SK-N-SH (cell line): ENCODE results near the gene HK3. TPM values are rescaled to one million over a fixed set of nuclear protein-coding genes. Genes with fewer than 3 reads are reported as not detected.

Experiments
- CTCF ChIA-PET: fragments of 300-600, 350-600 bp; formaldehyde crosslinking; extraction: SDS; loops from one replicate; lab custom pipeline; 2021; lab: Yijun Ruan, JAX
- POLR2A ChIA-PET: fragments of 350-600 bp; sonication (Branson Sonifier 250); formaldehyde crosslinking; extraction: SDS; loops from one replicate; lab custom pipeline; 2020; ENCODE audit warnings: antibody characterized with exemption, inconsistent platforms; lab: Yijun Ruan, JAX
- DNase-seq: peaks from one replicate; pipeline ENCODE4 v3.0.0; 2012
- H2AFZ ChIP-seq: fragments of 200-600 bp; sonication (generic); 2 replicates; pipeline ENCODE4 v1.8.1; 2016; ENCODE audit warnings: antibody characterized with exemption, mild to moderate bottlenecking, low read depth
- H3F3A ChIP-seq: fragments of 200-600 bp; sonication (generic); replicated peaks from 2 replicates; pipeline ENCODE3; 2016; ENCODE audit warnings: antibody characterized with exemption, mild to moderate bottlenecking; ENCODE audit not compliant: insufficient read depth
- H3K27ac ChIP-seq, 2 experiments: fragments of 200-500 bp in 1 of 2; fragments of 200-600 bp in 1 of 2; sonication (Bioruptor generic) in 1 of 2; sonication (generic), shearing (Covaris generic) in 1 of 2; 2 replicates each; pipeline versions ENCODE4 v1.5.1 to v1.6.1; 2014 to 2016; ENCODE audit warnings: low read depth in 2 of 2, inconsistent platforms in 1 of 2, low read length in 1 of 2, mild to moderate bottlenecking in 1 of 2, mixed read lengths in 1 of 2
- H3K27me3 ChIP-seq: fragments of 200-600 bp; sonication (generic), shearing (Covaris generic); 2 replicates; pipeline ENCODE4 v1.6.1; 2016; ENCODE audit warnings: mixed run types; ENCODE audit not compliant: insufficient read depth
- H3K36me3 ChIP-seq, 2 experiments: fragments of 200-500 bp in 1 of 2; fragments of 200-600 bp in 1 of 2; sonication (Bioruptor generic) in 1 of 2; sonication (generic) in 1 of 2; replicated peaks in 1 of 2; 2 replicates each; pipeline versions ENCODE3 to v1.5.1; 2014 to 2016; ENCODE audit warnings: low read length in 1 of 2, mild to moderate bottlenecking in 1 of 2; ENCODE audit not compliant: insufficient read depth in 2 of 2, control insufficient read depth in 1 of 2
- H3K4me1 ChIP-seq, 2 experiments: fragments of 200-500 bp in 1 of 2; fragments of 200-600 bp in 1 of 2; sonication (Bioruptor generic) in 1 of 2; sonication (generic), shearing (Covaris generic) in 1 of 2; 2 replicates each; pipeline versions ENCODE4 v1.5.1 to v1.6.1; 2014 to 2016; ENCODE audit warnings: low read depth in 1 of 2, low read length in 1 of 2, mixed run types in 1 of 2; ENCODE audit not compliant: insufficient read depth in 2 of 2, control insufficient read depth in 1 of 2
- H3K4me2 ChIP-seq: fragments of 200-600 bp; sonication (generic), shearing (Covaris generic); 2 replicates; pipeline ENCODE4 v1.6.1; 2017; ENCODE audit warnings: mixed run types
- H3K4me3 ChIP-seq, 2 experiments: fragments of 200-500 bp in 1 of 2; fragments of 200-600 bp in 1 of 2; sonication (Bioruptor generic) in 1 of 2; sonication (generic), shearing (Covaris generic) in 1 of 2; 2 replicates each; pipeline versions ENCODE4 v1.5.1 to v1.8.1; 2014 to 2016; ENCODE audit warnings: low read depth in 2 of 2, inconsistent platforms in 1 of 2, low read length in 1 of 2, mild to moderate bottlenecking in 1 of 2, mixed read lengths in 1 of 2, moderate library complexity in 1 of 2
- H3K79me2 ChIP-seq: fragments of 200-600 bp; sonication (generic); 2 replicates; pipeline ENCODE4 v1.8.1; 2017; ENCODE audit warnings: mild to moderate bottlenecking; ENCODE audit not compliant: insufficient read depth
- H3K9ac ChIP-seq: fragments of 200-600 bp; sonication (generic); 2 replicates; pipeline ENCODE4 v1.6.1; 2017; ENCODE audit warnings: mixed run types
- H3K9me2 ChIP-seq: fragments of 200-600 bp; sonication (generic); 2 replicates; pipeline ENCODE4 v1.6.1; 2017; ENCODE audit warnings: mixed run types
- H3K9me3 ChIP-seq: fragments of 200-600 bp; sonication (generic); 2 replicates; pipeline ENCODE4 v1.6.1; 2017; ENCODE audit warnings: mixed run types, mild to moderate bottlenecking, moderate library complexity
- H4K20me1 ChIP-seq: fragments of 200-600 bp; sonication (generic); 2 replicates; pipeline ENCODE4 v1.6.1; 2017; ENCODE audit warnings: mild to moderate bottlenecking, mixed run types; ENCODE audit not compliant: insufficient read depth
- CHD2 ChIP-seq: fragments of 150-350 bp; IDR thresholded peaks from 2 replicates; pipeline ENCODE4 v1.6.1; 2018; ENCODE audit warnings: low read length; ENCODE audit not compliant: partially characterized antibody
- EP300 ChIP-seq, 2 experiments: IDR thresholded peaks; 2 replicates each; pipeline versions ENCODE4 v1.4.0 to v1.6.1; 2012; ENCODE audit warnings: borderline replicate concordance in 1 of 2, low read depth in 1 of 2, low read length in 1 of 2
- FOXM1 ChIP-seq: IDR thresholded peaks from 2 replicates; pipeline ENCODE4 v1.4.0; 2012; ENCODE audit warnings: low read depth, mild to moderate bottlenecking
- GABPA ChIP-seq: IDR thresholded peaks from 2 replicates; pipeline ENCODE4 v1.4.0; 2012; ENCODE audit warnings: low read depth, mild to moderate bottlenecking
- GATA2 ChIP-seq: sonication (generic); formaldehyde crosslinking; IDR thresholded peaks from 2 replicates; pipeline ENCODE4 v1.5.0; 2020; ENCODE audit warnings: mild to moderate bottlenecking, missing genetic modification reagents
- NRF1 ChIP-seq: IDR thresholded peaks from 2 replicates; pipeline ENCODE4 v1.6.1; 2012; ENCODE audit warnings: low read depth, mild to moderate bottlenecking, low read length
- POLR2AphosphoS5 ChIP-seq: IDR thresholded peaks from 2 replicates; pipeline ENCODE4 v1.6.1; 2012; ENCODE audit warnings: low read depth, low read length
- REST ChIP-seq: IDR thresholded peaks from 2 replicates; pipeline ENCODE4 v1.6.1; 2012; ENCODE audit warnings: mild to moderate bottlenecking, low read depth, low read length, moderate library complexity
- RXRA ChIP-seq: IDR thresholded peaks from 2 replicates; pipeline ENCODE4 v1.4.0; 2012; ENCODE audit warnings: low read depth, mild to moderate bottlenecking, borderline replicate concordance
- SIN3A ChIP-seq: IDR thresholded peaks from 2 replicates; pipeline ENCODE4 v1.6.1; 2012; ENCODE audit warnings: low read depth, mild to moderate bottlenecking, low read length, moderate library complexity, borderline replicate concordance
- TCF12 ChIP-seq: IDR thresholded peaks from 2 replicates; pipeline ENCODE4 v1.4.0; 2012
- WGBS: methylation state at CpG from one replicate; pipeline ENCODE4 v1.1.6; 2017; ENCODE audit warnings: low lambda C conversion rate; 5-methylcytosine and 5-hydroxymethylcytosine counted together
- polyA plus RNA-seq, 3 experiments: library from polyadenylated mRNA; depleted of rRNA; stranded (reverse); fragments of >200 nt; gene quantifications; 2 replicates each; pipeline ENCODE4 v1.2.3, GENCODE V29; 2012
- TF ChIP-seq, protein P1 (sequence below): fragments of 200-600 bp; sonication (generic); IDR thresholded peaks from 2 replicates; pipeline ENCODE4 v1.6.1; 2017; ENCODE audit warnings: antibody characterized with exemption, mild to moderate bottlenecking, moderate library complexity
- TF ChIP-seq, protein P2 (sequence below): IDR thresholded peaks from 2 replicates; pipeline ENCODE4 v1.4.0; 2012; ENCODE audit warnings: low read depth, borderline replicate concordance
- TF ChIP-seq, protein P3 (sequence below): IDR thresholded peaks from 2 replicates; pipeline ENCODE4 v1.4.0; 2012; ENCODE audit warnings: low read depth

Gene HK3
- polyA plus RNA-seq, 1 of the 3 experiments (the other 2 are of a cell fraction), result 0.02 TPM

- ChIA-PET CTCF (interaction anchor here (0.8 to 3.3 kb wide), 8 partner anchors 8 to 555 kb away, joined by 3 to 12 read pairs (median 4); no protein-coding TSS in a partner anchor), POLR2A (no interaction called here)
- WGBS, result 88% methylated on average over 6 of the region's 7 CpGs
- no peak for DNase-seq
- no peaks in the 10 kb centered on the region for H4K20me1 ChIP-seq
- no peak overlapping the region for H3K9ac ChIP-seq
- H3K27me3 ChIP-seq, result no peaks in the 10 kb centered on the region
- H3K9me2 ChIP-seq, result no peaks in the 10 kb centered on the region
- H3K4me1 ChIP-seq, result peaks cover 0 to 10% of the 10 kb centered on the region in 2 experiments; a peak in 1 of 4 replicates
- TF ChIP-seq POLR2AphosphoS5, result peak; percentile 7; the same call in 1 of the 2 replicates
- TF ChIP-seq, protein P1, sequence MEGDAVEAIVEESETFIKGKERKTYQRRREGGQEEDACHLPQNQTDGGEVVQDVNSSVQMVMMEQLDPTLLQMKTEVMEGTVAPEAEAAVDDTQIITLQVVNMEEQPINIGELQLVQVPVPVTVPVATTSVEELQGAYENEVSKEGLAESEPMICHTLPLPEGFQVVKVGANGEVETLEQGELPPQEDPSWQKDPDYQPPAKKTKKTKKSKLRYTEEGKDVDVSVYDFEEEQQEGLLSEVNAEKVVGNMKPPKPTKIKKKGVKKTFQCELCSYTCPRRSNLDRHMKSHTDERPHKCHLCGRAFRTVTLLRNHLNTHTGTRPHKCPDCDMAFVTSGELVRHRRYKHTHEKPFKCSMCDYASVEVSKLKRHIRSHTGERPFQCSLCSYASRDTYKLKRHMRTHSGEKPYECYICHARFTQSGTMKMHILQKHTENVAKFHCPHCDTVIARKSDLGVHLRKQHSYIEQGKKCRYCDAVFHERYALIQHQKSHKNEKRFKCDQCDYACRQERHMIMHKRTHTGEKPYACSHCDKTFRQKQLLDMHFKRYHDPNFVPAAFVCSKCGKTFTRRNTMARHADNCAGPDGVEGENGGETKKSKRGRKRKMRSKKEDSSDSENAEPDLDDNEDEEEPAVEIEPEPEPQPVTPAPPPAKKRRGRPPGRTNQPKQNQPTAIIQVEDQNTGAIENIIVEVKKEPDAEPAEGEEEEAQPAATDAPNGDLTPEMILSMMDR, result no peak
- H3K4me3 ChIP-seq, result no peak overlapping the region
- peak overlapping the region in 1 of 2 experiments; percentile 67; a peak in 2 of 4 replicates for H3K27ac ChIP-seq
- no peaks in the 10 kb centered on the region for H3K9me3 ChIP-seq
- no peaks in the 10 kb centered on the region for H3K79me2 ChIP-seq
- no peak overlapping the region for H3K4me2 ChIP-seq
- H2AFZ ChIP-seq, result no peak overlapping the region
- H3F3A ChIP-seq, result no peaks in the 10 kb centered on the region
- H3K36me3 ChIP-seq, result peaks cover 27 to 46% of the 10 kb centered on the region in 2 experiments
These were observed 1.6 kb upstream of the HK3 start for GRCh38 chr5:176900780-176901204.

DNA sequence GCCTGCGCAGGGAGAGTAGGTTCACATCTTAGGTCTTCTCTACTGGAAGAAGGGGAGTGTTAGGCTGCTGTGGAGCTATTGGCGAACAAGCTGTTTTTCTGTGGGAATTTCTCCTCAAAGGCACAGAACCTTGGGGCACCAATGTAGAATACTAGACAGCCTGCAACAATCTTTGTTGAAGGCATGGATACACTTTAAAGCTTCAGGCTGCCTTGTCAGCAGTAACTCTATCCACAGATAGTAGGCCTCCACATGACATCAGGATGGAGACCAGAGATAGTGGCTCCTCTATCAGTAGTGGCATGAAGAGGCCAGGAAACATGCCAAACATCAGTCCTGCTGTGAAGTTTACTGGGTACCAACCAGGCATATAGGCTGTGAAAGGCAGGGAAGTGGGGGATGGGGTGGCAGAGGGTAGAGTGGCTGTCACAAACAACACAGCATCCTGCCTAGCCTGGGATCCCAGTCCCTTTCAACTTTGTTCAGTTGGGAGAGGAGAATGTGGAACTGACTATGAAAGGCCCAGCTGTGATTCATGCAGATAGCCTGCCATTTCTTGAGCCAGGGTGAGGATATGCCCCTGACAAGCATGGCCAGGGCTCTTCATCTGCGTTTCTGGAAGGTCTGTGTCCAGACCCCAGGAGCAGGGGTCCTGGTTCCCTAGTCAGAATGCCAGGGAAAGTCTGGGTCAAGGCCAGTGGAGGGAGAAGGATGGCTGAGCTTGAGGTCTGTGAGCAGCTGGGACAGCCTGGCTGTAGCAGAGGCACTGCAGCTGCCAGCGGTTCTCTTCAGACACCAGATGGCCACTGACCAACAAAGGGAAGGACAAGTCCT lies 1.0 kb upstream of the HK3 start:
- no peak overlapping the region for H3K4me2 ChIP-seq
- ChIA-PET CTCF (interaction anchor here (0.8 to 3.3 kb wide), 9 partner anchors 9 to 555 kb away, joined by 3 to 12 read pairs (median 4); no protein-coding TSS in a partner anchor), POLR2A (interaction anchor here (1.6 kb wide), 1 partner anchor 12 kb away, joined by 4 read pairs; no protein-coding TSS in a partner anchor)
- H3K4me1 ChIP-seq, result peaks cover 0 to 10% of the 10 kb centered on the region in 2 experiments; a peak in 1 of 4 replicates
- H3K27ac ChIP-seq, result peak overlapping the region in 1 of 2 experiments; percentile 67; a peak in 2 of 4 replicates
- no peak overlapping the region for H3K9ac ChIP-seq
- H4K20me1 ChIP-seq, result no peaks in the 10 kb centered on the region
- H3K4me3 ChIP-seq, result no peak overlapping the region
- H3K9me2 ChIP-seq, result no peaks in the 10 kb centered on the region
- peak; percentile 30 for DNase-seq
- H3K27me3 ChIP-seq, result no peaks in the 10 kb centered on the region
- 98% methylated on average over 4 of the region's 4 CpGs for WGBS
- H3K36me3 ChIP-seq, result peaks cover 21 to 40% of the 10 kb centered on the region in 2 experiments
- no peaks in the 10 kb centered on the region for H3K79me2 ChIP-seq
- no peak overlapping the region for H2AFZ ChIP-seq
- H3K9me3 ChIP-seq, result no peaks in the 10 kb centered on the region
- no peaks in the 10 kb centered on the region for H3F3A ChIP-seq
- TF ChIP-seq GABPA (no peak), CHD2 (no peak), FOXM1 (no peak), GATA2 (no peak), NRF1 (no peak), RXRA (no peak), SIN3A (no peak), EP300 (IDR thresholded peaks at IDR 0.05; ENCODE audit: borderline replicate concordance in 1 of 2, low read depth in 1 of 2, low read length in 1 of 2) (no peak), REST (no peak), POLR2AphosphoS5 (no peak), TCF12 (no peak)
- TF ChIP-seq, protein P2, sequence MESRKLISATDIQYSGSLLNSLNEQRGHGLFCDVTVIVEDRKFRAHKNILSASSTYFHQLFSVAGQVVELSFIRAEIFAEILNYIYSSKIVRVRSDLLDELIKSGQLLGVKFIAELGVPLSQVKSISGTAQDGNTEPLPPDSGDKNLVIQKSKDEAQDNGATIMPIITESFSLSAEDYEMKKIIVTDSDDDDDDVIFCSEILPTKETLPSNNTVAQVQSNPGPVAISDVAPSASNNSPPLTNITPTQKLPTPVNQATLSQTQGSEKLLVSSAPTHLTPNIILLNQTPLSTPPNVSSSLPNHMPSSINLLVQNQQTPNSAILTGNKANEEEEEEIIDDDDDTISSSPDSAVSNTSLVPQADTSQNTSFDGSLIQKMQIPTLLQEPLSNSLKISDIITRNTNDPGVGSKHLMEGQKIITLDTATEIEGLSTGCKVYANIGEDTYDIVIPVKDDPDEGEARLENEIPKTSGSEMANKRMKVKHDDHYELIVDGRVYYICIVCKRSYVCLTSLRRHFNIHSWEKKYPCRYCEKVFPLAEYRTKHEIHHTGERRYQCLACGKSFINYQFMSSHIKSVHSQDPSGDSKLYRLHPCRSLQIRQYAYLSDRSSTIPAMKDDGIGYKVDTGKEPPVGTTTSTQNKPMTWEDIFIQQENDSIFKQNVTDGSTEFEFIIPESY, result no peak
- TF ChIP-seq, protein P3, sequence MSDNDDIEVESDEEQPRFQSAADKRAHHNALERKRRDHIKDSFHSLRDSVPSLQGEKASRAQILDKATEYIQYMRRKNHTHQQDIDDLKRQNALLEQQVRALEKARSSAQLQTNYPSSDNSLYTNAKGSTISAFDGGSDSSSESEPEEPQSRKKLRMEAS, result no peak
- TF ChIP-seq, protein P1, result no peak
